HepG2 (cell line): ENCODE measurements around the gene RAB6A. TPM values are rescaled to one million over a fixed set of nuclear protein-coding genes. Genes with fewer than 3 reads are reported as not detected.

Experiments used
- AKAP8 ChIP-seq: sonication (generic); formaldehyde crosslinking; IDR thresholded peaks from 2 replicates; pipeline ENCODE4 v1.5.1; 2020; ENCODE audit warnings: mild to moderate bottlenecking, missing genetic modification reagents
- FLYWCH1 ChIP-seq: sonication (generic); formaldehyde crosslinking; IDR thresholded peaks from 2 replicates; pipeline ENCODE4 v1.8.1; 2023; ENCODE audit warnings: mild to moderate bottlenecking, missing genetic modification reagents
- GATAD1 ChIP-seq: IDR thresholded peaks from 2 replicates; pipeline ENCODE4 v1.6.1; 2016; ENCODE audit warnings: missing genetic modification reagents, missing compliant biosample characterization
- GTF2F1 ChIP-seq: fragments of 150-350 bp; IDR thresholded peaks from 2 replicates; pipeline ENCODE4 v1.6.1; 2014; ENCODE audit warnings: low read length
- HNF4A ChIP-seq: sonication (generic); formaldehyde crosslinking; IDR thresholded peaks from 2 replicates; pipeline ENCODE4 v1.4.0; 2020; ENCODE audit warnings: missing genetic modification reagents
- KDM3A ChIP-seq: IDR thresholded peaks from 2 replicates; pipeline ENCODE4 v1.6.1; 2018; ENCODE audit warnings: low read depth, missing compliant biosample characterization
- KLF16 ChIP-seq, 2 experiments: sonication (generic) in 1 of 2; formaldehyde crosslinking in 1 of 2; IDR thresholded peaks; 2 replicates each; pipeline versions ENCODE4 v1.6.1 to v1.8.0; 2016 to 2023; ENCODE audit warnings: missing genetic modification reagents in 2 of 2, missing compliant biosample characterization in 1 of 2
- NFKBIZ ChIP-seq: IDR thresholded peaks from 2 replicates; pipeline ENCODE4 v1.6.1; 2018; ENCODE audit warnings: missing genetic modification reagents, missing compliant biosample characterization
- PITX1 ChIP-seq: sonication (generic); formaldehyde crosslinking; IDR thresholded peaks from 2 replicates; pipeline ENCODE4 v1.5.1; 2020; ENCODE audit warnings: mild to moderate bottlenecking, missing genetic modification reagents
- TARDBP ChIP-seq: sonication (generic); formaldehyde crosslinking; IDR thresholded peaks from 2 replicates; pipeline ENCODE4 v1.8.0; 2022; ENCODE audit warnings: mild to moderate bottlenecking, missing genetic modification reagents
- ZBTB20 ChIP-seq: sonication (generic); formaldehyde crosslinking; IDR thresholded peaks from 2 replicates; pipeline ENCODE4 v1.8.1; 2023; ENCODE audit warnings: missing genetic modification reagents, low read depth, mild to moderate bottlenecking, borderline replicate concordance
- ZNF136 ChIP-seq: sonication (generic); formaldehyde crosslinking; IDR thresholded peaks from 2 replicates; pipeline ENCODE4 v1.8.1; 2022; ENCODE audit warnings: low read depth, mild to moderate bottlenecking, moderate library complexity, missing genetic modification reagents
- ZNF253 ChIP-seq: sonication (generic); formaldehyde crosslinking; IDR thresholded peaks from 2 replicates; pipeline ENCODE4 v1.8.0; 2022; ENCODE audit warnings: mild to moderate bottlenecking, missing genetic modification reagents, borderline replicate concordance
- ZNF329 ChIP-seq: sonication (generic); formaldehyde crosslinking; IDR thresholded peaks from 2 replicates; pipeline ENCODE4 v1.9.0; 2021; ENCODE audit warnings: low read depth, mild to moderate bottlenecking, missing genetic modification reagents
- ZNF841 ChIP-seq: sonication (generic); formaldehyde crosslinking; IDR thresholded peaks from 2 replicates; pipeline ENCODE4 v1.8.1; 2023; ENCODE audit warnings: missing genetic modification reagents, borderline replicate concordance
- polyA plus RNA-seq, 8 experiments: library from polyadenylated mRNA; depleted of rRNA in 3 of 8; stranded (reverse) in 7 of 8; unstranded in 1 of 8; fragments of >200 nt; fragmentation: Illumina TruSeq in 4 of 8; extraction: Trizol in 4 of 8; gene quantifications; 2 replicates each; pipeline versions ENCODE4 v1.2.1 to v1.2.3, GENCODE V29; 2011 to 2016; ENCODE audit warnings: low read depth in 4 of 8, missing spikeins in 1 of 8, mixed read lengths in 1 of 8; ENCODE audit not compliant: insufficient read depth in 1 of 8
- total RNA-seq, 5 experiments: library from RNA; depleted of rRNA; stranded (reverse); fragments of >200 nt; fragmentation: Illumina TruSeq; extraction: Trizol; gene quantifications; 2 replicates each; pipeline ENCODE4 v1.2.3, GENCODE V29; 2016; ENCODE audit warnings: low read depth in 1 of 5
- TF ChIP-seq, protein P1 (sequence below): sonication (generic); formaldehyde crosslinking; IDR thresholded peaks from 2 replicates; pipeline ENCODE4 v1.4.0; 2020; ENCODE audit warnings: missing genetic modification reagents; ENCODE audit errors: not compliant biosample characterization
- TF ChIP-seq, protein P2 (sequence below): sonication (generic); formaldehyde crosslinking; IDR thresholded peaks from 2 replicates; pipeline ENCODE4 v1.8.0; 2022; ENCODE audit warnings: missing genetic modification reagents, low read depth, mild to moderate bottlenecking, borderline replicate concordance
- TF ChIP-seq, protein P3 (sequence below): sonication (generic); formaldehyde crosslinking; IDR thresholded peaks from 2 replicates; pipeline ENCODE4 v1.4.0; 2020; ENCODE audit warnings: missing genetic modification reagents
- TF ChIP-seq, protein P4 (sequence below): sonication (generic); formaldehyde crosslinking; IDR thresholded peaks from 2 replicates; pipeline ENCODE4 v1.4.0; 2020; ENCODE audit warnings: mild to moderate bottlenecking, missing genetic modification reagents
- TF ChIP-seq, protein P5 (sequence below): sonication (generic); formaldehyde crosslinking; conservative IDR thresholded peaks from 2 replicates; pipeline ENCODE4 v1.8.0; 2022; ENCODE audit warnings: missing genetic modification reagents

The RAB6A gene
- total and polyA plus RNA-seq, 2 of the 13 experiments (the other 11 are each of a cell fraction or from before 2014, with no cell fraction given), result 74.3 to 121 TPM

DNA sequence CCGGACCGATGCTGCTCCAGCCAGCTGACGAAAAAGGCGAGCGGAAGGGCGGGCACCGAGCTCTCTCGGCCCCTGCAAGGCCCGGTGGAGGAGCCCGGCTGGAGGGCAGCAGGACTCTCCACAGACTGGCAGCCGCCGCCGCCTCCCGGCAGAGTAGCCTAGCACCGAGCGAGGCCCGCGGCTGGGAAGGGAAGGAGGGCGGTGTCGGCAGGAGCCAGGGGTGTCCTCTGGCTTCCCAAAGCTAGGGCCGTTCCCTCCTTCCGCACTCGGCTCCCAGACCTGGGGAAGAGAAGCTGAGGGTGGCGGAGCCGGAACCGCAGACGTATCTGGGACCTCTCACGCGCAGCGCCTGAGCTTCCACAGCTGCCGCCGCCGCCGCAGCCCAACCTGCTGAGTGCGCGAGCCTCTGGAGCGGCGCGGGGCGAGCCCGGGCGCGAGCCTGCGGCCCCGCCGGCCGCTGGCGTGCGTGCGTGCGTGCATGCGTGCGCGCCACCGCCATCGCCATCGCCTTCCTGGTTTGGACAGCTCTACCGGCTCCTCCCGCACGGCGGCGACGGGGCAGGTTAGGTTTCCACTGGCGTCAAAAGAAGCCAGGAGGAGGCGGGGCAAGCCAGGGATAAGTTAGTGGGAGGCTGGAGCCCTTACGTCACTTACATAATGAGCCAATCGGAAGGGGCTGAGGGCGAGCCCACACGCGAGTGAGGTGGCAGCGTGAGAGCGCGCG, at the start of gene RAB6A (continued):
- TF ChIP-seq TARDBP, result no peak
- TF ChIP-seq GATAD1 (CRISPR knock-in tag), result peak; percentile 64
- TF ChIP-seq, protein P1, sequence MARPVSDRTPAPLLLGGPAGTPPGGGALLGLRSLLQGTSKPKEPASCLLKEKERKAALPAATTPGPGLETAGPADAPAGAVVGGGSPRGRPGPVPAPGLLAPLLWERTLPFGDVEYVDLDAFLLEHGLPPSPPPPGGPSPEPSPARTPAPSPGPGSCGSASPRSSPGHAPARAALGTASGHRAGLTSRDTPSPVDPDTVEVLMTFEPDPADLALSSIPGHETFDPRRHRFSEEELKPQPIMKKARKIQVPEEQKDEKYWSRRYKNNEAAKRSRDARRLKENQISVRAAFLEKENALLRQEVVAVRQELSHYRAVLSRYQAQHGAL, result no peak
- no peak for TF ChIP-seq NFKBIZ (CRISPR knock-in tag)
- peak; percentile 45; the same call in 1 of the 2 replicates for TF ChIP-seq PITX1
- TF ChIP-seq ZBTB20 (CRISPR knock-in tag), result 0 out of 2 replicates have a peak, but pooled peaks have one; percentile 11
- no peak for TF ChIP-seq AKAP8 (CRISPR knock-in tag)
- TF ChIP-seq, protein P2, sequence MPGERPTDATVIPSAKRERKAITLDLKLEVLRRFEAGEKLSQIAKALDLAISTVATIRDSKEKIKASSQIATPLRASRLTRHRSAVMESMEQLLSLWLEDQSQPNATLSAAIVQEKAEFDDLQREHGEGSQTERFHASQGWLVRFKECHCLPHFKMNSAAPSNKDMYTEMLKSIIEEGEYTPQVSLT (CRISPR knock-in tag), result no peak; the same call in 1 of the 2 replicates
- TF ChIP-seq ZNF253, result no peak
- TF ChIP-seq, protein P3, sequence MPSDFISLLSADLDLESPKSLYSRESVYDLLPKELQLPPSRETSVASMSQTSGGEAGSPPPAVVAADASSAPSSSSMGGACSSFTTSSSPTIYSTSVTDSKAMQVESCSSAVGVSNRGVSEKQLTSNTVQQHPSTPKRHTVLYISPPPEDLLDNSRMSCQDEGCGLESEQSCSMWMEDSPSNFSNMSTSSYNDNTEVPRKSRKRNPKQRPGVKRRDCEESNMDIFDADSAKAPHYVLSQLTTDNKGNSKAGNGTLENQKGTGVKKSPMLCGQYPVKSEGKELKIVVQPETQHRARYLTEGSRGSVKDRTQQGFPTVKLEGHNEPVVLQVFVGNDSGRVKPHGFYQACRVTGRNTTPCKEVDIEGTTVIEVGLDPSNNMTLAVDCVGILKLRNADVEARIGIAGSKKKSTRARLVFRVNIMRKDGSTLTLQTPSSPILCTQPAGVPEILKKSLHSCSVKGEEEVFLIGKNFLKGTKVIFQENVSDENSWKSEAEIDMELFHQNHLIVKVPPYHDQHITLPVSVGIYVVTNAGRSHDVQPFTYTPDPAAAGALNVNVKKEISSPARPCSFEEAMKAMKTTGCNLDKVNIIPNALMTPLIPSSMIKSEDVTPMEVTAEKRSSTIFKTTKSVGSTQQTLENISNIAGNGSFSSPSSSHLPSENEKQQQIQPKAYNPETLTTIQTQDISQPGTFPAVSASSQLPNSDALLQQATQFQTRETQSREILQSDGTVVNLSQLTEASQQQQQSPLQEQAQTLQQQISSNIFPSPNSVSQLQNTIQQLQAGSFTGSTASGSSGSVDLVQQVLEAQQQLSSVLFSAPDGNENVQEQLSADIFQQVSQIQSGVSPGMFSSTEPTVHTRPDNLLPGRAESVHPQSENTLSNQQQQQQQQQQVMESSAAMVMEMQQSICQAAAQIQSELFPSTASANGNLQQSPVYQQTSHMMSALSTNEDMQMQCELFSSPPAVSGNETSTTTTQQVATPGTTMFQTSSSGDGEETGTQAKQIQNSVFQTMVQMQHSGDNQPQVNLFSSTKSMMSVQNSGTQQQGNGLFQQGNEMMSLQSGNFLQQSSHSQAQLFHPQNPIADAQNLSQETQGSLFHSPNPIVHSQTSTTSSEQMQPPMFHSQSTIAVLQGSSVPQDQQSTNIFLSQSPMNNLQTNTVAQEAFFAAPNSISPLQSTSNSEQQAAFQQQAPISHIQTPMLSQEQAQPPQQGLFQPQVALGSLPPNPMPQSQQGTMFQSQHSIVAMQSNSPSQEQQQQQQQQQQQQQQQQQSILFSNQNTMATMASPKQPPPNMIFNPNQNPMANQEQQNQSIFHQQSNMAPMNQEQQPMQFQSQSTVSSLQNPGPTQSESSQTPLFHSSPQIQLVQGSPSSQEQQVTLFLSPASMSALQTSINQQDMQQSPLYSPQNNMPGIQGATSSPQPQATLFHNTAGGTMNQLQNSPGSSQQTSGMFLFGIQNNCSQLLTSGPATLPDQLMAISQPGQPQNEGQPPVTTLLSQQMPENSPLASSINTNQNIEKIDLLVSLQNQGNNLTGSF, result no peak
- no peak for TF ChIP-seq ZNF841
- peak; percentile 14; the same call in 1 of the 2 replicates for TF ChIP-seq KDM3A (CRISPR knock-in tag)
- peak in 1 of 2 experiments; percentile 70; a peak in 1 of 4 replicates for TF ChIP-seq KLF16 (CRISPR knock-in tag; IDR thresholded peaks at IDR 0.05)
- no peak for TF ChIP-seq ZNF136 (CRISPR knock-in tag)
- no peak for TF ChIP-seq HNF4A (CRISPR knock-in tag)
- no peak for TF ChIP-seq GTF2F1
- TF ChIP-seq, protein P4, sequence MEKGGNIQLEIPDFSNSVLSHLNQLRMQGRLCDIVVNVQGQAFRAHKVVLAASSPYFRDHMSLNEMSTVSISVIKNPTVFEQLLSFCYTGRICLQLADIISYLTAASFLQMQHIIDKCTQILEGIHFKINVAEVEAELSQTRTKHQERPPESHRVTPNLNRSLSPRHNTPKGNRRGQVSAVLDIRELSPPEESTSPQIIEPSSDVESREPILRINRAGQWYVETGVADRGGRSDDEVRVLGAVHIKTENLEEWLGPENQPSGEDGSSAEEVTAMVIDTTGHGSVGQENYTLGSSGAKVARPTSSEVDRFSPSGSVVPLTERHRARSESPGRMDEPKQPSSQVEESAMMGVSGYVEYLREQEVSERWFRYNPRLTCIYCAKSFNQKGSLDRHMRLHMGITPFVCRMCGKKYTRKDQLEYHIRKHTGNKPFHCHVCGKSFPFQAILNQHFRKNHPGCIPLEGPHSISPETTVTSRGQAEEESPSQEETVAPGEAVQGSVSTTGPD (CRISPR knock-in tag), result 0 out of 2 replicates have a peak, but pooled peaks have one; percentile 10
- TF ChIP-seq FLYWCH1, result no peak
- TF ChIP-seq ZNF329 (CRISPR knock-in tag), result 0 out of 2 replicates have a peak, but pooled peaks have one; percentile 51
- TF ChIP-seq, protein P5, sequence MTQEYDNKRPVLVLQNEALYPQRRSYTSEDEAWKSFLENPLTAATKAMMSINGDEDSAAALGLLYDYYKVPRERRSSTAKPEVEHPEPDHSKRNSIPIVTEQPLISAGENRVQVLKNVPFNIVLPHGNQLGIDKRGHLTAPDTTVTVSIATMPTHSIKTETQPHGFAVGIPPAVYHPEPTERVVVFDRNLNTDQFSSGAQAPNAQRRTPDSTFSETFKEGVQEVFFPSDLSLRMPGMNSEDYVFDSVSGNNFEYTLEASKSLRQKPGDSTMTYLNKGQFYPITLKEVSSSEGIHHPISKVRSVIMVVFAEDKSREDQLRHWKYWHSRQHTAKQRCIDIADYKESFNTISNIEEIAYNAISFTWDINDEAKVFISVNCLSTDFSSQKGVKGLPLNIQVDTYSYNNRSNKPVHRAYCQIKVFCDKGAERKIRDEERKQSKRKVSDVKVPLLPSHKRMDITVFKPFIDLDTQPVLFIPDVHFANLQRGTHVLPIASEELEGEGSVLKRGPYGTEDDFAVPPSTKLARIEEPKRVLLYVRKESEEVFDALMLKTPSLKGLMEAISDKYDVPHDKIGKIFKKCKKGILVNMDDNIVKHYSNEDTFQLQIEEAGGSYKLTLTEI (CRISPR knock-in tag), result no peak
